Prostate gland (tissue), 2 donors: ENCODE data around the gene GRIK3.

Source experiments
- CTCF ChIP-seq, 4 experiments: fragments of 200-600 bp in 2 of 4; fragments of 450-650 bp in 2 of 4; sonication (generic) in 2 of 4; IDR thresholded peaks; 1 replicate in 3 of 4; 2 replicates in 1 of 4; pipeline ENCODE4 v1.5.1; 2016 to 2019; ENCODE audit warnings: antibody characterized with exemption in 4 of 4, mild to moderate bottlenecking in 2 of 4, moderate library complexity in 2 of 4
- POLR2A ChIP-seq: fragments of 450-650 bp; IDR thresholded peaks from one replicate; pipeline ENCODE4 v1.6.1; 2016; ENCODE audit warnings: antibody characterized with exemption, mild to moderate bottlenecking

- TF ChIP-seq POLR2A (no peak), CTCF (IDR thresholded peaks at IDR 0.05) (no peak)
These were observed 24.2 kb upstream of the GRIK3 start for GRCh38 chr1:37058424-37058988.
